Right atrium auricular region (tissue), 2 donors: ENCODE measurements around the gene GTF3C5. TPM values are rescaled to one million over a fixed set of nuclear protein-coding genes. Genes with fewer than 3 reads are reported as not detected.

Experiments used
- DNase-seq: peaks from one replicate; pipeline ENCODE4 v3.0.0-alpha.2; 2019; ENCODE audit warnings: low spot score
- H3K27ac ChIP-seq, 2 donors: fragments of 200-600 bp; sonication (generic); 1 replicate in 1 of 2; 2 replicates in 1 of 2; pipeline ENCODE4 v1.5.1; 2016 to 2019
- H3K27me3 ChIP-seq, 2 donors: fragments of 200-600 bp; sonication (generic); one replicate each; pipeline versions ENCODE4 v1.5.1 to v1.6.0; 2017 to 2019
- H3K36me3 ChIP-seq: fragments of 200-600 bp; sonication (generic); one replicate; pipeline ENCODE4 v1.5.1; 2016
- H3K4me1 ChIP-seq, 2 donors: fragments of 200-600 bp; sonication (generic); one replicate each; pipeline versions ENCODE4 v1.5.1 to v1.6.0; 2017 to 2019
- H3K4me3 ChIP-seq, 2 donors: fragments of 200-600 bp; sonication (generic); 1 replicate in 1 of 2; 2 replicates in 1 of 2; pipeline ENCODE4 v1.5.1; 2017 to 2019; ENCODE audit warnings: mild to moderate bottlenecking in 1 of 2, moderate library complexity in 1 of 2
- H3K9me3 ChIP-seq, 2 donors: fragments of 200-600 bp; sonication (generic); one replicate each; pipeline ENCODE4 v1.5.1; 2019
- CTCF ChIP-seq, 2 donors: fragments of 200-600 bp; sonication (generic); IDR thresholded peaks; one replicate each; pipeline ENCODE4 v1.5.1; 2019; ENCODE audit warnings: antibody characterized with exemption in 2 of 2
- total RNA-seq, 2 donors: library from RNA; depleted of rRNA; stranded (reverse); fragments of >200 nt; gene quantifications; one replicate each; pipeline ENCODE4 v1.1.0, GENCODE V29; 2016

Gene GTF3C5
- total RNA-seq, 2 donors from 2014 or later, result 30.5 to 31.1 TPM

- Histone ChIP-seq H3K36me3 (no peaks in the 10 kb centered on the region), H3K4me3 (no peak overlapping the region), H3K27ac (no peak overlapping the region), H3K4me1 (no peaks in the 10 kb centered on the region), H3K27me3 (no peaks in the 10 kb centered on the region), H3K9me3 (no peaks in the 10 kb centered on the region)
- no peak for TF ChIP-seq CTCF (IDR thresholded peaks at IDR 0.05)
- DNase-seq, result no peak
Measured at GRCh38 chr9:133073086-133074014, 42.6 kb downstream of the GTF3C5 start.

DNA sequence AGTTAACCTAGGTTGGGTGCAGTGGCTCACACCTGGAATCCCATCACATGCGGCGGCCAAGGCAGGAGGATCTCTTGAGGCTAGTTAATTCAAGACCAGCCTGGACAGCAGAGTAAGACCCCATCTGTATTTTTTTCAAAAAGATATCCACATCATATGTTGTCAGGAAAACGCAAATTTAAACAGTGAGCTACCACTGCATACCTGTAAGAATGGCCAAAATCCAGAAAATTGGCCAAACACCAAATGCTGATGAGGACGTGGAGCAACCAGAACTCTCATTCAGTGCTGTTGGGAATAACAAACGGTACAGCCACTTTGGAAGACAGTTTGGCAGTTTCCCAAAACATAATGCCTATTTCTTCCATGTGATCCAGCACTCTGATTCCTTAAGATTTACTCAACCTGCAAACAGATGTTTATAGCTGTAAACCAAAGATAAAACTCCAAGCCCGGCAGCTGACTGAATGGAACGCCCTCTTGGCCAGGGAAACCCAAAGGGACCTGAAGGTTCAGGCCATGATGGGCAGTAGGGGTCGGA is 43.4 kb downstream of the GTF3C5 start:
- Histone ChIP-seq H3K9me3 (no peaks in the 10 kb centered on the region), H3K27ac (no peak overlapping the region), H3K4me1 (no peaks in the 10 kb centered on the region), H3K4me3 (no peak overlapping the region), H3K27me3 (no peaks in the 10 kb centered on the region), H3K36me3 (no peaks in the 10 kb centered on the region)
- DNase-seq, result no peak
- TF ChIP-seq CTCF (IDR thresholded peaks at IDR 0.05), result no peak

DNA sequence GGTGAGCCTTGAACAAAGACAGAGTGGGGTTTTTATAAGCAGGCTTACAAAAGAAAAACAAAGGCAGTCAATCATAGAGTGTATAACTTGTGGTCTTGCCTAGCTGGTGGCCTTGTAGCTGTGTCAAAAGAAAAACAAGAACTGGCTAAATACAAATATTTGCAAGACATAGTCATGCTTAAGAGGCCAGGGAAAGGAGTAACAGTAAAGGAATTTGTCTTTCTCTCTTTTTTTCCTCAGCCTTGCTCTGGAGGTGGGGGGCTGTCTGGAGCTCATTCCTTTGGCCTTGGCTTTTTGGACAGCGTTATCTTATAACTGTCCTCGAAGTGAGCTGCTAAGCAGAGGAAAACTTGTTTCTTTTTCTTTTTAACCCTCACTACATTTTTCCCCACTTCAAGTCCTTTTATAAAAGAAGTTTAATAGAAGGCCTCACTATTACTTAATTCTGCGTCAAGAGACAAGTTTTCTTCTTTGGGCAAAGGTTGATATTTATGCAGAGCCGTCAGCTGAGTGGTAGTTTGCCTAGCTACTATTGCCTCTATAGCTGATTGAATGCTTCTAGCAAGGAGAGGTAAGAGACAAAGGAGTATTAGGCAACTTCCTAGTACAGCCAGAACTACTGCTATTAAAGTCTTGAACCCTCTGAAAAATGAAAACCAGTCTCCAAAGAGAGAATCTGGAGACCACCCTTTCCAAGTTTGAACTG is 45.3 kb downstream of the GTF3C5 start:
- no peak for TF ChIP-seq CTCF (IDR thresholded peaks at IDR 0.05)
- H3K27ac ChIP-seq, result no peak overlapping the region

DNA sequence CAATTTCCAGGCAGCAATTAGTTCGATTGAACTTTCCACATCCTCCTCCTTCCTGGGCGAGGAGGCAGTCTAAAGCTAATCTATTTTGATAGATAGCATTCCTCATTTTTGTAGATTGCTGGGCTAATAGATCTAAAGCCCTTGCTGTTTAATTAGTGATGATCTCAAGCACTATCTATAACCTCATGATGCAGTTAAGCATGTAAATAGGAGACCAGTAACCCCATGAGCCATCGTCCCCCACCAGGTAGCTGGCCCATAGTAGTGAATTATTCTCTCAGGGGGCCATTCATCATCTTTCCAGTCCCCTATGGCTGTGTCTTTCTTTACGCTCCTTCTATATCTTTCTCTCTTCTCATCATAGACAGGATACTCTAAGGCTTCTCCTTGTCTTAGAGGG is 45.9 kb downstream of the GTF3C5 start:
- no peak overlapping the region for H3K4me3 ChIP-seq
- no peaks in the 10 kb centered on the region for H3K9me3 ChIP-seq
- H3K4me1 ChIP-seq, result no peaks in the 10 kb centered on the region
- no peak overlapping the region for H3K27ac ChIP-seq
- no peak for TF ChIP-seq CTCF (IDR thresholded peaks at IDR 0.05)
- DNase-seq, result no peak
- no peaks in the 10 kb centered on the region for H3K27me3 ChIP-seq
- no peaks in the 10 kb centered on the region for H3K36me3 ChIP-seq

More for the DNA sequence above, 45.3 kb downstream of the GTF3C5 start:
- Histone ChIP-seq H3K36me3 (no peaks in the 10 kb centered on the region), H3K4me3 (no peak overlapping the region), H3K4me1 (no peaks in the 10 kb centered on the region), H3K9me3 (no peaks in the 10 kb centered on the region), H3K27me3 (no peaks in the 10 kb centered on the region)
- no peak for DNase-seq

DNA sequence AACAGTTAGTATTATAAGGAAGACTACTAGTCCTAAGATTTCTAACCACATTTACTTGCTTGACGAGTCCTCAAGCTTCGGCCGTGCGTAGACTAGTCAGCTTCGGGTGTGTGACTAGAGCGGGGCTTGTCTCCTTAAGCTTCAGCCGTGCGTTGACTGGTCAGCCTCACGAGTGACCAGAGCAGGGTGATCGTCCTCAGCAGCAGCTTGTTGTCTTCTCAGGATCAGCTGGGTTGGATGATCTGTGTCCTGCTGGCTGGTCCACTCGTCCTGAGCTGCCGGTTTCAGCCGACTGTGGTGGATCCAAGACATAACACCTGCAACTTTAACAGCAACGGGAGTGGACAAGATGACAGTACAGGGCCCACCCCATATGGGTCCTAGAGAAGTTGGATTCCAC is 47.7 kb downstream of the GTF3C5 start:
- DNase-seq, result no peak
- no peaks in the 10 kb centered on the region for H3K27me3 ChIP-seq
- H3K36me3 ChIP-seq, result no peaks in the 10 kb centered on the region
- H3K4me3 ChIP-seq, result no peak overlapping the region
- no peak for TF ChIP-seq CTCF (IDR thresholded peaks at IDR 0.05)
- H3K9me3 ChIP-seq, result no peaks in the 10 kb centered on the region
- H3K4me1 ChIP-seq, result no peaks in the 10 kb centered on the region
- no peak overlapping the region for H3K27ac ChIP-seq
